GM12891 (cell line): ENCODE results near the gene PLEKHA8.

ENCODE experiments used
- POLR2A ChIP-seq: IDR thresholded peaks from 2 replicates; pipeline ENCODE4 v1.6.1; 2011; ENCODE audit warnings: low read depth, low read length, control low read depth
- POLR2AphosphoS5 ChIP-seq: IDR thresholded peaks from 2 replicates; pipeline ENCODE4 v1.6.1; 2011; ENCODE audit warnings: low read depth, low read length, control low read depth
- POU2F2 ChIP-seq: IDR thresholded peaks from 2 replicates; pipeline ENCODE4 v1.6.1; 2011; ENCODE audit warnings: low read depth, mild to moderate bottlenecking, control low read depth, low read length, moderate library complexity
- SPI1 ChIP-seq: IDR thresholded peaks from 2 replicates; pipeline ENCODE4 v1.6.1; 2011; ENCODE audit warnings: low read depth, low read length, control low read depth
- TAF1 ChIP-seq: IDR thresholded peaks from 2 replicates; pipeline ENCODE4 v1.6.1; 2011; ENCODE audit warnings: low read depth, low read length, control low read depth

DNA sequence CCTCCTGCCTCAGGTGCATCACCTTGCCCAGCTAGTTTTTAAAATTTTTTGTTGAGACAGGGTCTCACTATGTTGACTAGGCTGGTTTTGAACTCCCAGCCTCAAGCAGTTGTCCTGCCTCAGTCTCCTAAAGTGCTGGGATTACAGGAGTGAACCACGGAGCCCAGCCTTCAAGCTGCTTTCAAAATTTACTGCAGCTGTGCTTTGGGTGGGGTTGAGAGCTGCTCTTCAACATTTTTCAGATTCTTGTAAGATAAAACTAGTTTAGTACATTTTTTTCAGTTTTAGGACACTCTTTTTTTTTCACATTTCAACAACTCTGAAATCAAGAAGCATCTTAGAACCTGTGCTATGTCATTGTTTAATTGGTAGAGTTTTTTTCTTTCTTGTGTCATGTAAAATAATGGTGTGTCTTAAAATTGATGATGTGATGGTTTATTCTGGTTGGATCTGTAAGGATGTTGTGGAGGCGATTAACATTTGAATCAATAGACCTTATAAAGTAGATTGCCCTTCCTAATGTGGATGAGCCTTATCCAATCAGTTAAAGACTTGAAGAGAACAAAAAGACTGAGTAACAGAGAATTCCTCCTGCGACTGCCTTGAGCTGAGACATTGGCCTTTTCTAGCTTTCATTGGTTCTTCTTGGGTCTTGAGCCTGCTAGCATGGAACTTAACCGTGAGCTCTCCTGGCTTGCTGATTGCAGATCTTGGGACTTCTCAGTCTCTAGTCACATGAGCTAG is 13.5 kb downstream of the PLEKHA8 start:
- TF ChIP-seq POLR2A (no peak), POLR2AphosphoS5 (no peak), TAF1 (no peak), SPI1 (no peak), POU2F2 (no peak)
